AG09309 (cell line): Measurements from ENCODE around the gene DISC1.
"Not testable (repeated sequence)": the region's sequence is repeated elsewhere in the genome, so short reads cannot be mapped to it uniquely, and the experiment has no call there.

Source experiments
- DNase-seq: peaks from one replicate; pipeline ENCODE4 v3.0.0-alpha.2; 2010; ENCODE audit warnings: low read depth
- H3K4me3 ChIP-seq: 2 replicates; pipeline ENCODE4 v1.5.1; 2011; ENCODE audit warnings: mild to moderate bottlenecking, low read depth, low read length, moderate library complexity; ENCODE audit not compliant: control insufficient read depth
- TF ChIP-seq, protein P1 (sequence below): IDR thresholded peaks from 2 replicates; pipeline ENCODE4 v1.5.1; 2011; ENCODE audit warnings: mild to moderate bottlenecking, low read depth, low read length, inconsistent platforms; ENCODE audit not compliant: insufficient read depth, control insufficient read depth; ENCODE audit errors: missing control alignments

DISC1 gene

DNA sequence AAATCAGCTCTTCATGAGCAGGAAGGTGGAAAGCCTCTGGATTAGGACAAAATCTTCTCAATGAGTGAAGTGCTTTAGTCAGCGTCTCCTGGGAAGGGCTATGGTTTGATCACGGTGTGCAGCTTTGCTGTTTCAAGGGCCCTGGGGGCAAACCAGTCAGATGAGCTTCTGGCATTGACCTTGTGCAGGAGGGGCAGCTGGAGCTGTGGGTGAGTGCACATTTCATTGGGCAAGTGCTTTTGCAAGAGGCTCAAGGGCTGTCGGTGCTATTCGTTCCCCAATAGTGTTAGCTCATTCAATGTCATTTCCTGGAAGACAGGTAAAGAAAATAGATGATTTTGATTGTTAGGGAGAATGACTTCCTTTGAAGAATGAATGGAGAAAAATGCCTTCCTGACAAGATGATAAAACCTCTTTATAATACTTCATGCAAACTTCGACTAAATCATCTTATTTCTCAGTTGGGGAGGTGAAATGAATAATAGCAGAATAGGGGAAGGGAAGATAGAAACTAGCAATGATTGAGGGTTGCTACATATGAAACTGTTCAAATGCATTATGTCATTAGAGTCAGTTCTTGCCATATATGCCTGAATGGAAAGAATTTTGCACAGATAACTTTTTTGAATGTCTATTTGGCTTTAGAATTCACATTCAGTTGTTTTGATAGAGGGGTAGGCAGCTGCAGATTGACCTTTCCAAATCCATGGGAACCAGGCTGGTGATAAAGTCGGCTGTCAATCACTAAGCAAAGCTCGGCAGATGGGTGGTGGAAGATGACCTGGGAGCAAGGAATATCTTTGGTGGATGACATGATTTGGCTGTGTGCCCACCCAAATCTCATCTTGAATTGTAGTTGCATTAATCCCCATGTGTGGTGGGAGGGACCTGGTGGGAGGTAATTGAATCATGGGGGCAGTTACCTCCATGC, 12.9 kb upstream of the DISC1 start:
- H3K4me3 ChIP-seq = no peak overlapping the region
- no peak for DNase-seq
- TF ChIP-seq, protein P1, sequence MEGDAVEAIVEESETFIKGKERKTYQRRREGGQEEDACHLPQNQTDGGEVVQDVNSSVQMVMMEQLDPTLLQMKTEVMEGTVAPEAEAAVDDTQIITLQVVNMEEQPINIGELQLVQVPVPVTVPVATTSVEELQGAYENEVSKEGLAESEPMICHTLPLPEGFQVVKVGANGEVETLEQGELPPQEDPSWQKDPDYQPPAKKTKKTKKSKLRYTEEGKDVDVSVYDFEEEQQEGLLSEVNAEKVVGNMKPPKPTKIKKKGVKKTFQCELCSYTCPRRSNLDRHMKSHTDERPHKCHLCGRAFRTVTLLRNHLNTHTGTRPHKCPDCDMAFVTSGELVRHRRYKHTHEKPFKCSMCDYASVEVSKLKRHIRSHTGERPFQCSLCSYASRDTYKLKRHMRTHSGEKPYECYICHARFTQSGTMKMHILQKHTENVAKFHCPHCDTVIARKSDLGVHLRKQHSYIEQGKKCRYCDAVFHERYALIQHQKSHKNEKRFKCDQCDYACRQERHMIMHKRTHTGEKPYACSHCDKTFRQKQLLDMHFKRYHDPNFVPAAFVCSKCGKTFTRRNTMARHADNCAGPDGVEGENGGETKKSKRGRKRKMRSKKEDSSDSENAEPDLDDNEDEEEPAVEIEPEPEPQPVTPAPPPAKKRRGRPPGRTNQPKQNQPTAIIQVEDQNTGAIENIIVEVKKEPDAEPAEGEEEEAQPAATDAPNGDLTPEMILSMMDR = no peak

DNA sequence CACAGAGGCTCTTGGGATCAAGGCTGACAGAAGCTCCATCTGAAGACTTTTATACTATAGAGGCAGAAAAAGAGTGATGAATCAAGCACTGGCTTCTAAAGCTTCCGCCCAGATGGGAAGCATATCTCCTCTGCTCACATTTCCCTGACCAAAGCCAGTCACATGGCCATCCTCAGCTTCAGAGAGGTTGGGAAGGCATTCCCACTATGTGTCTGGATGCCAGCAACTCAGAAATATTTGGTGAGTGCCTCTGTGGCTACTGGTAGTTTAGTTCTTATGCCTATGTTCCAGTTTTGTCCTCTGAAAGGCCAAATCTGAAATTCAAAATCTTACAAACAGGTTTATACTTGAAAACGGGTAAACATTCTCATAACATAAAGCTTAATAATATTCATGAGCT, 9.9 kb upstream of the DISC1 start:
- TF ChIP-seq, protein P1 = no peak
- DNase-seq = no peak

DNA sequence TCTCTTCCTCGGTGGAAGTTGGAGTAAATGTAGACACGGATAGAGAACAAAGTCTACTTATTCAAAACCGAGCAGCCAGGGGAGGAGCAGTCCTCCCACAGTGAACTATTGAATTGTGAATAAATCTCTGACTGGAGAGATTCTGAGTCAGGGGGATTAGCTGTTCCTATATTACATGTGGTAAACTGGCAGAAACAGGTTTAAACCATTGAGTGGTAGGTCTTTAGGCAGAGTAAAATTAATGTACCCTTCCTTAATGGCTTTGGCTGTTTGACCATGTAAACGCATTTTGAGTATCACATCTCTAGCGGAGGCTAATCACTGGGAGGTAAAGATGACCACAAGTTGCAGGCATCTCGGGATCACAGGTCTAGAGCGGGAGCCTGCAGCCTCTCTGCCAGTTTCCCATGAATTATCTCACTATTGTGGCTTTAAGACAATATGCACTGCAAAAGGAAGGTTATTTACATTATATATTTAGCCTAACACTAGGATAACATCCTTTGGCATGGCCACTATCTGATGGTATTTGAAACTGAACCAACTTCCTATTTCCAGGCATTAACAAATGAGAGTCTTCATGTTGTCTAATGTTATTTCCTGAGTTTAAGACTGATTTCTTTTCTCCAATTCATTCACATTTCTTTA, 7.9 kb upstream of the DISC1 start:
- TF ChIP-seq, protein P1 = no peak
- no peak overlapping the region for H3K4me3 ChIP-seq
- DNase-seq = no peak

More for the DNA sequence above, 9.9 kb upstream of the DISC1 start:
- no peak overlapping the region for H3K4me3 ChIP-seq

DNA sequence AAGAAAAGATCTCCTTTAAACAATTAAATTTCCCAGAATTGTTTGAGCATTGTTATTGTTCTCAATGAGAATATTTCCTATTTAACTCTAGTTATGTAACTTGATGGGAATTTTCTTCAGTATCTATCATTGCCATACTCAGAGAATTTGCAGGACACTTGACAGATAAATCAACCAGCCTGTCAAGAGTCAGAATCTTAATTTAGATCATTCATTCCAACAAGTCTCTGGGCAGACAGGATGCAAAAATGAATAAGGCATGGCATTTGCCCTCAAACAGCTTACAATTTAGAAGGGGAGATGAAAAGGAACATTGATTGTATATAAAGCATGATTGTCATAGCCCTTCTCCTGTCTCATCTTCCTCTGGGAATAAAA, 7.3 kb upstream of the DISC1 start:
- DNase-seq = no peak
- H3K4me3 ChIP-seq = no peak overlapping the region
- TF ChIP-seq, protein P1 = no peak

DNA sequence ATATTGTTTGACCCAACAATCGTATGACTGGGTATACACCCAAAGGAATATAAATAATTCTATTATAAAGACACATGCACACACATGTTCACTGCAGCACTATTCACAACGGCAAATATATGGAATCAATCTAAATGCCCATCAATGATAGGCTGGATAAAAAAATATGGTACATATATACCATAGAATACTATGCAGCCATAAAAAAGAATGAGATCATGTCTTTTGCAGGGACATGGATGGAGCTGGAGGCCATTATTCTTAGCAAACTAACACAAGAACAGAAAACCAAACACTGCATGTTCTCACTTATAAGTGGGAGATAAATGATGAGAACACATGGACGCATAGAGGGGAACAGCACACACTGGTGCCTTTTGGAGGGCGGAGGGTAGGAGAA, 1.5 kb upstream of the DISC1 start:
- not testable (repeated sequence) for H3K4me3 ChIP-seq, DNase-seq

DNA sequence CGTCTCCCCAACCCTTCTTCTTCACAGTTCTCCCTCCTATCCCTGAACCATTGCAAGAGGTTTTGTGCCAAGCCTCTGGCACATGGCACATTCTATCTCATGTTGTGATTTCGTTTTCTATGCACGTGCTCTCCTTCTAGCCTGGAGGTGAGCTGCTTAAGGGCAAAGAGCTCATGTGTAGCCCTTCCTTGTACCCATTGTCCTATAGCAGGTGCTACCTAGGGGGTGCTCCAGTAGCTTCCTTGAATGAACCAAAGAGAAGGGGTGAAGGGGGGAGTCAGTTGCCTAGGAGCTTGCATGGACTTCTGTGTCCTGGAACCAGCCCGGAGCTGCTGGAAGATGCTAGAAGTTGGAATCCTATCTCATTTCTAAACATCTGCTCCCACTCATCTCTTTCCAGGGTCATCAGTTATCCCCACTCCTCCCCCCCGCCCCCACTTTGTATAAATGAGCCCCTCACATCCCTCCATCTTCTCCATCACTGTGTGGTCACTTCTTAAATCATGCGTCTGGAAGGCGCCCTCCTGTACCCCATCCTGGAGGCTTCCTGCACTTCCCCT, 535 bp upstream of the DISC1 start:
- no peak for DNase-seq
- H3K4me3 ChIP-seq = peak overlapping the region; percentile 85
- TF ChIP-seq, protein P1 = no peak

DNA sequence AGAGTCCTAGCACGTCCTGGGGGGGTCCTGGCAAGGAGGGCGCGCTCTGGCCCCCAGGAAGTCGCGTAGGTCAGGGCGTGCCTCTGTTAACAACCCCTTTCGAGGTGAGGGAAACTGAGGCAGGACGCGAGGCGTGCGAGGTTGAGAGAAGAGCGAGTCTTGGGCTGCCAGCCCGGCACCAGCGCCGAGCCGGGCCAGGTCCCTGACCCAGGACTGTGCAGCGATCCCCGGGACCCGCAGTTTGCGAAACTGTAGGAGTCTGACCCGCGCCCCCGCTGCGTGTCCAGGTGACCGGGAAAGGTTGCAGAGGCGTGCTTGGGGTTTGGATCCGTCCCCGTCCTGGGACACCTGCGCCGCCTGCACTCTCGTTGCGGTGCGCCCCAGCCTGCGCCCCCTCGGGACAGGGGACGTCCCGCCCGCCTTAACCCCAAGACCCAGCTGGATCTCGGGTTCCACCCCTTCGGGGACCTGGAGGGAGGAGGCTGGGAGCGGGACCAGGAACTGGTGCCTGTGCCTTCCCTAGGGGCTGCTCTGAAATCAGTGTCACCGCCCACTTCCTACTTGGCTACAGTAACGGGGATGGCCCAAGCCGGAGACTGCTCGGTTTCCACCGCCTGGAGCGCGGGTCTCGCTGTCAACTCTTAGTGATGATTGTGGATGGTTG, 493 bp downstream of the DISC1 start:
- no peak for DNase-seq
- TF ChIP-seq, protein P1 = no peak

More for the DNA sequence above, 493 bp downstream of the DISC1 start:
- peak overlapping the region; percentile 85 for H3K4me3 ChIP-seq
